NB4 (cell line): ENCODE data around the gene RGS6.

Source experiments
- DNase-seq: peaks from one replicate; pipeline ENCODE4 v3.0.0; 2010; ENCODE audit warnings: low read depth
- H3K4me3 ChIP-seq: one replicate; pipeline ENCODE4 v1.5.1; 2011; ENCODE audit warnings: mild to moderate bottlenecking, low read depth, low read length, moderate library complexity
- CTCF ChIP-seq: IDR thresholded peaks from one replicate; pipeline ENCODE4 v1.5.1; 2012; ENCODE audit warnings: low read depth, low read length
- MAX ChIP-seq: IDR thresholded peaks from 2 replicates; pipeline ENCODE4 v1.6.1; 2011; ENCODE audit warnings: low read depth, low read length
- MYC ChIP-seq: IDR thresholded peaks from 2 replicates; pipeline ENCODE4 v1.6.1; 2011; ENCODE audit warnings: low read depth, low read length
- POLR2A ChIP-seq: IDR thresholded peaks from 2 replicates; pipeline ENCODE4 v1.6.1; 2011; ENCODE audit warnings: mild to moderate bottlenecking; ENCODE audit not compliant: insufficient read length; ENCODE audit errors: extremely low read depth

Gene RGS6

GRCh38 chr14:72522847-72523246 is 590.6 kb downstream of the RGS6 start:
- TF ChIP-seq CTCF = no peak
- TF ChIP-seq MYC = no peak
- no peak for TF ChIP-seq POLR2A
- no peak for TF ChIP-seq MAX
- H3K4me3 ChIP-seq = no peak overlapping the region
- DNase-seq = no peak

GRCh38 chr14:72523424-72524294 is 591.4 kb downstream of the RGS6 start:
- no peak for DNase-seq
- TF ChIP-seq CTCF (no peak), POLR2A (no peak), MAX (no peak)
- no peak overlapping the region for H3K4me3 ChIP-seq

GRCh38 chr14:72524295-72524629 is 592.0 kb downstream of the RGS6 start:
- TF ChIP-seq CTCF (no peak), MYC (no peak), POLR2A (no peak), MAX (no peak)
- no peak overlapping the region for H3K4me3 ChIP-seq
- no peak for DNase-seq

GRCh38 chr14:72525087-72525915 is 593.1 kb downstream of the RGS6 start:
- DNase-seq = no peak
- no peak overlapping the region for H3K4me3 ChIP-seq
- no peak for TF ChIP-seq POLR2A
- no peak for TF ChIP-seq MYC
- no peak for TF ChIP-seq CTCF
- no peak for TF ChIP-seq MAX

- no peak for DNase-seq
- no peak overlapping the region for H3K4me3 ChIP-seq
- TF ChIP-seq CTCF (no peak), MYC (no peak), POLR2A (no peak)
Measured at GRCh38 chr14:72527591-72527990, 595.4 kb downstream of the RGS6 start.
